A549 (cell line): ENCODE data around the gene DACT2. TPM values are rescaled to one million over a fixed set of nuclear protein-coding genes. Genes with fewer than 3 reads are reported as not detected.

Experiments
- ATAC-seq, 2 experiments: fragments of 200-7000 bp in 1 of 2; fragments of >200 bp in 1 of 2; cut with Nextera tagmentation in 1 of 2; cut with Tn5 transposase in 1 of 2; 3 replicates each; pipeline versions ENCODE4 v1.8.0 to v1.9.1; 2018 to 2020; ENCODE audit warnings: mild to moderate bottlenecking in 1 of 2, moderate library complexity in 1 of 2
- CTCF ChIA-PET: fragments of 300-600 bp; sonication (Branson Sonifier 250); formaldehyde crosslinking; extraction: SDS; loops from one replicate; lab custom pipeline; 2021; ENCODE audit warnings: antibody characterized with exemption, inconsistent platforms; lab: Yijun Ruan, JAX
- POLR2A ChIA-PET: fragments of 350-600 bp; formaldehyde crosslinking; extraction: SDS; loops from one replicate; lab custom pipeline; 2021; ENCODE audit warnings: antibody characterized with exemption, inconsistent platforms; lab: Yijun Ruan, JAX
- DNase-seq, 2 experiments: peaks; one replicate each; pipeline versions ENCODE4 v3.0.0 to v3.0.0-alpha.2; 2011 to 2016; ENCODE audit warnings: low read depth in 1 of 2, low spot score in 1 of 2
- FAIRE-seq: peaks from 2 replicates; lab custom pipeline; 2011; peaks lifted over from hg19 to GRCh38; lab: Jason Lieb, UNC
- H3K27ac ChIP-seq, 2 experiments: fragments of >200 bp; sonication (Bioruptor Twin); formaldehyde crosslinking; 3 replicates each; pipeline ENCODE4 v1.5.1; 2016 to 2017
- H3K4me1 ChIP-seq: fragments of >200 bp; sonication (Bioruptor Twin); formaldehyde crosslinking; 3 replicates; pipeline ENCODE4 v1.6.1; 2016
- H3K4me2 ChIP-seq: fragments of >200 bp; sonication (Bioruptor Twin); formaldehyde crosslinking; 3 replicates; pipeline ENCODE4 v1.6.1; 2016
- H3K4me3 ChIP-seq: fragments of >200 bp; sonication (Bioruptor Twin); formaldehyde crosslinking; 3 replicates; pipeline ENCODE4 v1.5.1; 2016
- H3K9me3 ChIP-seq: fragments of >200 bp; sonication (Bioruptor Twin); formaldehyde crosslinking; 3 replicates; pipeline ENCODE4 v1.6.1; 2016
- CEBPB ChIP-seq, 2 experiments: fragments of >200 bp in 1 of 2; sonication (Bioruptor Twin) in 1 of 2; formaldehyde crosslinking in 1 of 2; IDR thresholded peaks; 2 replicates each; pipeline ENCODE4 v1.6.1; 2012 to 2016
- CHD4 ChIP-seq: fragments of 200-600 bp; sonication (generic); IDR thresholded peaks from 2 replicates; pipeline ENCODE4 v1.6.1; 2016; ENCODE audit warnings: antibody characterized with exemption, mild to moderate bottlenecking, borderline replicate concordance
- EHF ChIP-seq: fragments of 250-450 bp; sonication (Bioruptor Pico); IDR thresholded peaks from 2 replicates; pipeline ENCODE4 v1.5.0; 2020; ENCODE audit warnings: mild to moderate bottlenecking
- EHMT2 ChIP-seq: fragments of 200-600 bp; sonication (generic); IDR thresholded peaks from 2 replicates; pipeline ENCODE4 v1.6.1; 2016; ENCODE audit warnings: antibody characterized with exemption, low read depth, mild to moderate bottlenecking, moderate library complexity
- EP300 ChIP-seq, 2 experiments: fragments of >200 bp; sonication (Bioruptor Twin); formaldehyde crosslinking; IDR thresholded peaks; 2 replicates in 1 of 2; 3 replicates in 1 of 2; pipeline ENCODE4 v1.6.1; 2016 to 2017
- HOXA7 ChIP-seq: fragments of 250-450 bp; sonication (Bioruptor Pico); IDR thresholded peaks from 2 replicates; pipeline ENCODE4 v1.5.0; 2020; ENCODE audit warnings: mild to moderate bottlenecking, moderate library complexity
- HOXB13 ChIP-seq: fragments of 250-450 bp; sonication (Bioruptor Pico); IDR thresholded peaks from 2 replicates; pipeline ENCODE4 v1.5.0; 2020; ENCODE audit warnings: low read depth, mild to moderate bottlenecking, moderate library complexity
- JUN ChIP-seq, 2 experiments: fragments of >200 bp; sonication (Bioruptor Twin); formaldehyde crosslinking; IDR thresholded peaks; 2 replicates in 1 of 2; 3 replicates in 1 of 2; pipeline ENCODE4 v1.6.1; 2016 to 2017
- KDM1A ChIP-seq: fragments of 200-600 bp; sonication (generic); IDR thresholded peaks from 2 replicates; pipeline ENCODE4 v1.6.1; 2016; ENCODE audit warnings: low read depth, mild to moderate bottlenecking
- MAFK ChIP-seq: fragments of 450-650 bp; IDR thresholded peaks from 2 replicates; pipeline ENCODE4 v1.6.1; 2014; ENCODE audit not compliant: partially characterized antibody
- NR3C1 ChIP-seq: fragments of >200 bp; sonication (Bioruptor Twin); formaldehyde crosslinking; IDR thresholded peaks from 3 replicates; pipeline ENCODE4 v1.6.1; 2017
- PHF8 ChIP-seq: fragments of 200-600 bp; sonication (generic); IDR thresholded peaks from 2 replicates; pipeline ENCODE4 v1.6.1; 2016; ENCODE audit warnings: low read depth, mild to moderate bottlenecking, antibody characterized with exemption, moderate library complexity, borderline replicate concordance
- RAD21 ChIP-seq, 2 experiments: fragments of >200 bp in 1 of 2; sonication (Bioruptor Twin) in 1 of 2; formaldehyde crosslinking in 1 of 2; IDR thresholded peaks in 1 of 2; conservative IDR thresholded peaks in 1 of 2; 2 replicates in 1 of 2; 3 replicates in 1 of 2; pipeline ENCODE4 v1.6.1; 2012 to 2018; ENCODE audit warnings: inconsistent platforms in 1 of 2
- RARB ChIP-seq: fragments of 250-450 bp; sonication (Bioruptor Pico); IDR thresholded peaks from 2 replicates; pipeline ENCODE4 v1.8.0; 2021; ENCODE audit warnings: mild to moderate bottlenecking, moderate library complexity
- TFCP2L1 ChIP-seq: fragments of 250-450 bp; sonication (Bioruptor Pico); IDR thresholded peaks from 2 replicates; pipeline ENCODE4 v1.5.0; 2021; ENCODE audit warnings: mild to moderate bottlenecking
- ZNF302 ChIP-seq: fragments of 250-450 bp; sonication (Bioruptor Pico); IDR thresholded peaks from 2 replicates; pipeline ENCODE4 v1.9.0; 2021; ENCODE audit warnings: inconsistent platforms, mild to moderate bottlenecking, moderate library complexity
- WGBS: methylation state at CpG from one replicate; pipeline ENCODE4 v1.1.6; 2017; ENCODE audit errors: missing lambda C conversion rate; 5-methylcytosine and 5-hydroxymethylcytosine counted together
- polyA plus RNA-seq, 4 experiments: library from polyadenylated mRNA; depleted of rRNA in 3 of 4; stranded (reverse); fragments of >200 nt; fragmentation: RNase III in 1 of 4; extraction: RNeasy Plus Mini Kit Qiagen cat#74134 plus additional on column Dnase treatment in 1 of 4; gene quantifications; 2 replicates in 3 of 4; 3 replicates in 1 of 4; pipeline ENCODE4 v1.2.3, GENCODE V29; 2011 to 2017
- TF ChIP-seq, protein P1 (sequence below): fragments of 250-450 bp; sonication (Bioruptor Pico); IDR thresholded peaks from 2 replicates; pipeline ENCODE4 v1.5.0; 2020; ENCODE audit warnings: low read depth, mild to moderate bottlenecking, moderate library complexity
- TF ChIP-seq, protein P2 (sequence below): fragments of 250-450 bp; sonication (Bioruptor Pico); IDR thresholded peaks from 2 replicates; pipeline ENCODE4 v1.5.0; 2021; ENCODE audit warnings: mild to moderate bottlenecking, moderate library complexity, borderline replicate concordance
- TF ChIP-seq, protein P3 (sequence below): fragments of 450-650 bp; IDR thresholded peaks from 2 replicates; pipeline ENCODE4 v1.6.1; 2014; ENCODE audit warnings: antibody characterized with exemption
- TF ChIP-seq, protein P4 (sequence below): fragments of 200-600 bp; sonication (generic); IDR thresholded peaks from 2 replicates; pipeline ENCODE4 v1.6.1; 2016; ENCODE audit warnings: antibody characterized with exemption, mild to moderate bottlenecking, moderate library complexity

The DACT2 gene
- polyA plus RNA-seq, 2 of the 4 experiments (the other 2 are of a cell fraction), result 0.63 to 1.5 TPM

DNA sequence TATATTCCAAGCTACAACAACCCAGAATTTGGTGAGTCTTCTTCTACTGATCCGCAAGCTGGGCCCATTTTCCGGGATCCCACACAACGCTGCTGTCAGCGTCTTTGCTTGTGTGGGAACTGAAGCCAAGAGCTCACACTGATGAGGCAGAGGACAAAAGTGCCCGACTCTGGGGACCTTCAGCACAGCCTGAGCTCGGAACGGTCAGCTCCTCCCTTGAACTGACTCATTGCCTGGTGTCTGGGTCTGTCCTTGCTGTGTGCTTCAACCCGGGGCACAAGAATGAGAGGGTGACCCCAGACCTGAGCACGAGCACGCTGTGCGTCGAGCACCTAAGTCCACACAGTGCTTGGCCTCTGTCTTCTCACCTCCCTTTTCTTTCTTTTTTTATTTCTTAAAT lies 33.5 kb downstream of the DACT2 start:
- WGBS, result 69% methylated on average over 10 of the region's 12 CpGs
- Histone ChIP-seq H3K27ac (no peak overlapping the region), H3K9me3 (no peaks in the 10 kb centered on the region), H3K4me3 (no peak overlapping the region), H3K4me1 (no peaks in the 10 kb centered on the region), H3K4me2 (no peak overlapping the region)
- no peak for DNase-seq
- POLR2A ChIA-PET, result no interaction called here
- FAIRE-seq, result no peak
- no peak for ATAC-seq
- no peak for TF ChIP-seq PHF8
- TF ChIP-seq, protein P1, sequence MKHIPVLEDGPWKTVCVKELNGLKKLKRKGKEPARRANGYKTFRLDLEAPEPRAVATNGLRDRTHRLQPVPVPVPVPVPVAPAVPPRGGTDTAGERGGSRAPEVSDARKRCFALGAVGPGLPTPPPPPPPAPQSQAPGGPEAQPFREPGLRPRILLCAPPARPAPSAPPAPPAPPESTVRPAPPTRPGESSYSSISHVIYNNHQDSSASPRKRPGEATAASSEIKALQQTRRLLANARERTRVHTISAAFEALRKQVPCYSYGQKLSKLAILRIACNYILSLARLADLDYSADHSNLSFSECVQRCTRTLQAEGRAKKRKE, result no peak
- CTCF ChIA-PET, result no interaction called here

DNA sequence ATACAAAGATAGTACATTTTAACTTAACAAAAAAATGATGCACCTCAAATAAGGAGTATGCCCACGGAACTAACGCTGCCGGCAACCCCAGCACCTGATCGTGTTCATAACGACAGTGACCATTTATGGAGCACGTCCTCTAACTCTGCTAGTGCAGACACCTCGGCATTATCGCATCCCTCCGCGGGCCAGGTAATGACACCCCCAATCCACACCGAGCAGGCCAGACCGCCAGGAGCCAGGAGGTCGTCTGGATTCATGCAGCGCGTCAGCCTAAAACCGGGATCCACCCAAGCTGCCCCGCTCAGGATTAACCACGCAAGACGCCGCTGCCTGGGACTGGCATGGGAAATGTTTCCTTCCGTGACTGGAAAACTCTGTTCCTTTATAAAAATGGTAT lies 34.1 kb downstream of the DACT2 start:
- FAIRE-seq (no peak), ATAC-seq (no peak), DNase-seq (no peak)
- ChIA-PET CTCF (no interaction called here), POLR2A (no interaction called here)
- Histone ChIP-seq H3K4me2 (no peak overlapping the region), H3K27ac (no peak overlapping the region), H3K4me3 (no peak overlapping the region), H3K9me3 (no peaks in the 10 kb centered on the region), H3K4me1 (no peaks in the 10 kb centered on the region)
- no peak for TF ChIP-seq JUN (IDR thresholded peaks at IDR 0.05)
- TF ChIP-seq ZNF302 (CRISPR knock-in tag), result no peak
- no peak for TF ChIP-seq CEBPB (IDR thresholded peaks at IDR 0.05)
- TF ChIP-seq, protein P2, sequence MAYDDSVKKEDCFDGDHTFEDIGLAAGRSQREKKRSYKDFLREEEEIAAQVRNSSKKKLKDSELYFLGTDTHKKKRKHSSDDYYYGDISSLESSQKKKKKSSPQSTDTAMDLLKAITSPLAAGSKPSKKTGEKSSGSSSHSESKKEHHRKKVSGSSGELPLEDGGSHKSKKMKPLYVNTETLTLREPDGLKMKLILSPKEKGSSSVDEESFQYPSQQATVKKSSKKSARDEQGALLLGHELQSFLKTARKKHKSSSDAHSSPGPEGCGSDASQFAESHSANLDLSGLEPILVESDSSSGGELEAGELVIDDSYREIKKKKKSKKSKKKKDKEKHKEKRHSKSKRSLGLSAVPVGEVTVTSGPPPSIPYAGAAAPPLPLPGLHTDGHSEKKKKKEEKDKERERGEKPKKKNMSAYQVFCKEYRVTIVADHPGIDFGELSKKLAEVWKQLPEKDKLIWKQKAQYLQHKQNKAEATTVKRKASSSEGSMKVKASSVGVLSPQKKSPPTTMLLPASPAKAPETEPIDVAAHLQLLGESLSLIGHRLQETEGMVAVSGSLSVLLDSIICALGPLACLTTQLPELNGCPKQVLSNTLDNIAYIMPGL (CRISPR knock-in tag), result no peak
- no peak for TF ChIP-seq TFCP2L1 (CRISPR knock-in tag)
- TF ChIP-seq RAD21 (conservative IDR thresholded peaks at IDR 0.05 in 1 of 2, IDR thresholded peaks at IDR 0.05 in 1 of 2), result no peak
- no peak for TF ChIP-seq NR3C1
- TF ChIP-seq, protein P3, sequence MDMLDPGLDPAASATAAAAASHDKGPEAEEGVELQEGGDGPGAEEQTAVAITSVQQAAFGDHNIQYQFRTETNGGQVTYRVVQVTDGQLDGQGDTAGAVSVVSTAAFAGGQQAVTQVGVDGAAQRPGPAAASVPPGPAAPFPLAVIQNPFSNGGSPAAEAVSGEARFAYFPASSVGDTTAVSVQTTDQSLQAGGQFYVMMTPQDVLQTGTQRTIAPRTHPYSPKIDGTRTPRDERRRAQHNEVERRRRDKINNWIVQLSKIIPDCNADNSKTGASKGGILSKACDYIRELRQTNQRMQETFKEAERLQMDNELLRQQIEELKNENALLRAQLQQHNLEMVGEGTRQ, result no peak
- TF ChIP-seq HOXB13 (CRISPR knock-in tag), result no peak
- TF ChIP-seq, protein P1, result no peak
- TF ChIP-seq, protein P4, sequence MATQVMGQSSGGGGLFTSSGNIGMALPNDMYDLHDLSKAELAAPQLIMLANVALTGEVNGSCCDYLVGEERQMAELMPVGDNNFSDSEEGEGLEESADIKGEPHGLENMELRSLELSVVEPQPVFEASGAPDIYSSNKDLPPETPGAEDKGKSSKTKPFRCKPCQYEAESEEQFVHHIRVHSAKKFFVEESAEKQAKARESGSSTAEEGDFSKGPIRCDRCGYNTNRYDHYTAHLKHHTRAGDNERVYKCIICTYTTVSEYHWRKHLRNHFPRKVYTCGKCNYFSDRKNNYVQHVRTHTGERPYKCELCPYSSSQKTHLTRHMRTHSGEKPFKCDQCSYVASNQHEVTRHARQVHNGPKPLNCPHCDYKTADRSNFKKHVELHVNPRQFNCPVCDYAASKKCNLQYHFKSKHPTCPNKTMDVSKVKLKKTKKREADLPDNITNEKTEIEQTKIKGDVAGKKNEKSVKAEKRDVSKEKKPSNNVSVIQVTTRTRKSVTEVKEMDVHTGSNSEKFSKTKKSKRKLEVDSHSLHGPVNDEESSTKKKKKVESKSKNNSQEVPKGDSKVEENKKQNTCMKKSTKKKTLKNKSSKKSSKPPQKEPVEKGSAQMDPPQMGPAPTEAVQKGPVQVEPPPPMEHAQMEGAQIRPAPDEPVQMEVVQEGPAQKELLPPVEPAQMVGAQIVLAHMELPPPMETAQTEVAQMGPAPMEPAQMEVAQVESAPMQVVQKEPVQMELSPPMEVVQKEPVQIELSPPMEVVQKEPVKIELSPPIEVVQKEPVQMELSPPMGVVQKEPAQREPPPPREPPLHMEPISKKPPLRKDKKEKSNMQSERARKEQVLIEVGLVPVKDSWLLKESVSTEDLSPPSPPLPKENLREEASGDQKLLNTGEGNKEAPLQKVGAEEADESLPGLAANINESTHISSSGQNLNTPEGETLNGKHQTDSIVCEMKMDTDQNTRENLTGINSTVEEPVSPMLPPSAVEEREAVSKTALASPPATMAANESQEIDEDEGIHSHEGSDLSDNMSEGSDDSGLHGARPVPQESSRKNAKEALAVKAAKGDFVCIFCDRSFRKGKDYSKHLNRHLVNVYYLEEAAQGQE, result no peak
- no peak for TF ChIP-seq KDM1A
- no peak for TF ChIP-seq RARB (CRISPR knock-in tag)
- no peak for TF ChIP-seq EHMT2
- TF ChIP-seq EP300 (IDR thresholded peaks at IDR 0.05), result no peak
- TF ChIP-seq EHF (CRISPR knock-in tag), result no peak
- TF ChIP-seq HOXA7, result no peak
- TF ChIP-seq CHD4, result no peak
- no peak for TF ChIP-seq MAFK
- WGBS, result 94% methylated on average over 18 of the region's 21 CpGs
